ENCODE measurements around the gene GLS. TPM values are rescaled to one million over a fixed set of nuclear protein-coding genes. Genes with fewer than 3 reads are reported as not detected.

Gene GLS
- total and polyA plus RNA-seq, 2 of the 13 experiments (the other 11 are each of a cell fraction or from before 2014, with no cell fraction given), result 78.6 to 183 TPM

- 0 out of 2 replicates have a peak, but pooled peaks have one; percentile 4 for TF ChIP-seq ZNF142 (CRISPR knock-in tag; IDR thresholded peaks at IDR 0.05)
- TF ChIP-seq YEATS4 (CRISPR knock-in tag; IDR thresholded peaks at IDR 0.05; ENCODE audit: borderline replicate concordance), result peak; percentile 83
- TF ChIP-seq ZNF225 (CRISPR knock-in tag; IDR thresholded peaks at IDR 0.05), result no peak
- TF ChIP-seq AGO1 (IDR thresholded peaks at IDR 0.05; ENCODE audit: low read depth, low read length, poor library complexity, severe bottlenecking), result no peak
- TF ChIP-seq TAF1 (CRISPR knock-in tag; IDR thresholded peaks at IDR 0.05), result peak; percentile 98
- no peak for TF ChIP-seq ZNF720 (CRISPR knock-in tag; IDR thresholded peaks at IDR 0.05)
- TF ChIP-seq NFE2 (CRISPR knock-in tag; IDR thresholded peaks at IDR 0.05), result no peak
- TF ChIP-seq MEIS1 (CRISPR knock-in tag; IDR thresholded peaks at IDR 0.05; ENCODE audit: borderline replicate concordance), result peak; percentile 70; the same call in 1 of the 2 replicates
- no peak; the same call in 1 of the 2 replicates for TF ChIP-seq NR2C2 (CRISPR knock-in tag; IDR thresholded peaks at IDR 0.05; ENCODE audit: borderline replicate concordance)
- TF ChIP-seq ZSCAN31 (CRISPR knock-in tag; IDR thresholded peaks at IDR 0.05; ENCODE audit: low read depth), result no peak
- TF ChIP-seq TBL1XR1 (IDR thresholded peaks at IDR 0.05; ENCODE audit: borderline replicate concordance, low read length, partially characterized antibody), result no peak
- no peak for TF ChIP-seq REL (CRISPR knock-in tag; conservative IDR thresholded peaks at IDR 0.05)
- TF ChIP-seq TARDBP (CRISPR knock-in tag; IDR thresholded peaks at IDR 0.05), result peak; percentile 26; the same call in 1 of the 2 replicates
- no peak for TF ChIP-seq SMC3 (IDR thresholded peaks at IDR 0.05; ENCODE audit: low read length)
- TF ChIP-seq PITX1 (CRISPR knock-in tag; IDR thresholded peaks at IDR 0.05), result peak; percentile 18
- TF ChIP-seq MLLT10 (CRISPR knock-in tag; IDR thresholded peaks at IDR 0.05), result no peak
- no peak; the same call in 1 of the 2 replicates for TF ChIP-seq ZNF556 (CRISPR knock-in tag; IDR thresholded peaks at IDR 0.05; ENCODE audit: borderline replicate concordance)
- peak; percentile 41; the same call in 1 of the 2 replicates for TF ChIP-seq PPARG (CRISPR knock-in tag; conservative IDR thresholded peaks at IDR 0.05)
- no peak for TF ChIP-seq ZNF614 (CRISPR knock-in tag; IDR thresholded peaks at IDR 0.05; ENCODE audit: borderline replicate concordance)
- TF ChIP-seq, protein P1, sequence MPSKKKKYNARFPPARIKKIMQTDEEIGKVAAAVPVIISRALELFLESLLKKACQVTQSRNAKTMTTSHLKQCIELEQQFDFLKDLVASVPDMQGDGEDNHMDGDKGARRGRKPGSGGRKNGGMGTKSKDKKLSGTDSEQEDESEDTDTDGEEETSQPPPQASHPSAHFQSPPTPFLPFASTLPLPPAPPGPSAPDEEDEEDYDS (CRISPR knock-in tag; IDR thresholded peaks at IDR 0.05), result peak; percentile 99
- TF ChIP-seq, protein P2, sequence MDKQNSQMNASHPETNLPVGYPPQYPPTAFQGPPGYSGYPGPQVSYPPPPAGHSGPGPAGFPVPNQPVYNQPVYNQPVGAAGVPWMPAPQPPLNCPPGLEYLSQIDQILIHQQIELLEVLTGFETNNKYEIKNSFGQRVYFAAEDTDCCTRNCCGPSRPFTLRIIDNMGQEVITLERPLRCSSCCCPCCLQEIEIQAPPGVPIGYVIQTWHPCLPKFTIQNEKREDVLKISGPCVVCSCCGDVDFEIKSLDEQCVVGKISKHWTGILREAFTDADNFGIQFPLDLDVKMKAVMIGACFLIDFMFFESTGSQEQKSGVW (CRISPR knock-in tag; IDR thresholded peaks at IDR 0.05; ENCODE audit: borderline replicate concordance), result no peak
- 0 out of 2 replicates have a peak, but pooled peaks have one; percentile 6 for TF ChIP-seq ZNF589 (CRISPR knock-in tag; conservative IDR thresholded peaks at IDR 0.05)
- no peak; the same call in 1 of the 2 replicates for TF ChIP-seq ZBTB8A (CRISPR knock-in tag; IDR thresholded peaks at IDR 0.05; ENCODE audit: borderline replicate concordance, low read depth)
Measured at GRCh38 chr2:190880378-190881083, at the start of gene GLS (continued).

Measured in HepG2 (cell line).